Gastrocnemius medialis (tissue), 4 donors: ENCODE data around the gene KIF21B. TPM values are rescaled to one million over a fixed set of nuclear protein-coding genes. Genes with fewer than 3 reads are reported as not detected.
A peak's percentile ranks its signal among the peaks of the same experiment; 100 is the strongest.

Experiments used
- ATAC-seq, 2 donors: fragments of 150-250 bp; one replicate each; pipeline ENCODE4 v1.9.1; 2016
- DNase-seq, 2 donors: peaks; one replicate each; pipeline ENCODE4 v3.0.0-alpha.2; 2019
- H3K27ac ChIP-seq, 4 donors: fragments of 200-600 bp; sonication (generic); 1 replicate in 1 of 4; 2 replicates in 3 of 4; pipeline ENCODE4 v1.5.1; 2016 to 2018; ENCODE audit warnings: mild to moderate bottlenecking in 2 of 4, moderate library complexity in 1 of 4
- H3K27me3 ChIP-seq, 3 donors: fragments of 200-600 bp; sonication (generic) in 2 of 3; 1 replicate in 1 of 3; 2 replicates in 2 of 3; pipeline versions ENCODE4 v1.5.1 to v1.6.0; 2016 to 2019; ENCODE audit warnings: mild to moderate bottlenecking in 1 of 3, moderate library complexity in 1 of 3
- H3K36me3 ChIP-seq, 2 donors: fragments of 200-600 bp; sonication (generic) in 1 of 2; one replicate each; pipeline ENCODE4 v1.5.1; 2017 to 2018
- H3K4me1 ChIP-seq, 2 donors: fragments of 200-600 bp; sonication (generic) in 1 of 2; one replicate each; pipeline ENCODE4 v1.5.1; 2016 to 2017; ENCODE audit warnings: mild to moderate bottlenecking in 2 of 2
- H3K4me3 ChIP-seq, 4 donors: fragments of 200-600 bp; sonication (generic) in 3 of 4; 1 replicate in 1 of 4; 2 replicates in 3 of 4; pipeline ENCODE4 v1.5.1; 2016 to 2019; ENCODE audit warnings: mild to moderate bottlenecking in 2 of 4
- H3K9me3 ChIP-seq, 3 donors: fragments of 200-600 bp; sonication (generic) in 2 of 3; 1 replicate in 1 of 3; 2 replicates in 2 of 3; pipeline ENCODE4 v1.5.1; 2016 to 2019
- POLR2A ChIP-seq, 2 donors: fragments of 450-650 bp; IDR thresholded peaks; one replicate each; pipeline ENCODE4 v1.6.1; 2017; ENCODE audit warnings: antibody characterized with exemption in 2 of 2, mild to moderate bottlenecking in 2 of 2, moderate library complexity in 2 of 2
- in situ Hi-C, 4 donors: fragments of 200-750 bp; cut with MboI; loops; one replicate each; pipeline versions ENCODE4 v1.15.0 to v1.8.0; 2017; ENCODE audit warnings: low sequenced_read_pairs in 4 of 4
- intact Hi-C: fragments of 100-400 bp; cut with DNase I; formaldehyde crosslinking; loops from one replicate; pipeline ENCODE4 v1.15.1; 2023; ENCODE audit warnings: low total_unique reads
- total RNA-seq, 4 donors: library from RNA; depleted of rRNA; stranded (reverse); fragments of >200 nt; gene quantifications; one replicate each; pipeline versions ENCODE4 v1.1.0 to v1.2.3, GENCODE V29; 2016
- TF ChIP-seq, protein P1 (sequence below), 5 experiments: fragments of 450-650 bp in 3 of 5; fragments of 200-600 bp in 2 of 5; sonication (generic) in 2 of 5; IDR thresholded peaks in 4 of 5; conservative IDR thresholded peaks in 1 of 5; 1 replicate in 4 of 5; 2 replicates in 1 of 5; pipeline ENCODE4 v1.5.1; 2016 to 2019; ENCODE audit warnings: antibody characterized with exemption in 5 of 5, mild to moderate bottlenecking in 3 of 5, moderate library complexity in 3 of 5

Gene KIF21B
- total RNA-seq, 4 donors from 2014 or later, result 0.23 to 0.49 (median 0.36) TPM

GRCh38 chr1:201024625-201024998 lies 1.1 kb upstream of the KIF21B start:
- H3K4me1 ChIP-seq, result peaks cover 17 to 28% of the 10 kb centered on the region in 2 donors
- no peak for DNase-seq
- H3K36me3 ChIP-seq, result no peaks in the 10 kb centered on the region
- H3K4me3 ChIP-seq, result no peak overlapping the region
- intact Hi-C loops (loop anchor here (10.0 kb wide), 1 partner anchor 400 kb away; the partner anchor contains the start of gene KIF14), in situ Hi-C loops (no loop called here)
- H3K27ac ChIP-seq, result no peak overlapping the region
- peaks cover 0 to 12% (median 0%) of the 10 kb centered on the region in 3 donors for H3K27me3 ChIP-seq
- H3K9me3 ChIP-seq, result no peaks in the 10 kb centered on the region
- TF ChIP-seq POLR2A (IDR thresholded peaks at IDR 0.05), result no peak
- TF ChIP-seq, protein P1, sequence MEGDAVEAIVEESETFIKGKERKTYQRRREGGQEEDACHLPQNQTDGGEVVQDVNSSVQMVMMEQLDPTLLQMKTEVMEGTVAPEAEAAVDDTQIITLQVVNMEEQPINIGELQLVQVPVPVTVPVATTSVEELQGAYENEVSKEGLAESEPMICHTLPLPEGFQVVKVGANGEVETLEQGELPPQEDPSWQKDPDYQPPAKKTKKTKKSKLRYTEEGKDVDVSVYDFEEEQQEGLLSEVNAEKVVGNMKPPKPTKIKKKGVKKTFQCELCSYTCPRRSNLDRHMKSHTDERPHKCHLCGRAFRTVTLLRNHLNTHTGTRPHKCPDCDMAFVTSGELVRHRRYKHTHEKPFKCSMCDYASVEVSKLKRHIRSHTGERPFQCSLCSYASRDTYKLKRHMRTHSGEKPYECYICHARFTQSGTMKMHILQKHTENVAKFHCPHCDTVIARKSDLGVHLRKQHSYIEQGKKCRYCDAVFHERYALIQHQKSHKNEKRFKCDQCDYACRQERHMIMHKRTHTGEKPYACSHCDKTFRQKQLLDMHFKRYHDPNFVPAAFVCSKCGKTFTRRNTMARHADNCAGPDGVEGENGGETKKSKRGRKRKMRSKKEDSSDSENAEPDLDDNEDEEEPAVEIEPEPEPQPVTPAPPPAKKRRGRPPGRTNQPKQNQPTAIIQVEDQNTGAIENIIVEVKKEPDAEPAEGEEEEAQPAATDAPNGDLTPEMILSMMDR (IDR thresholded peaks at IDR 0.05 in 4 of 5, conservative IDR thresholded peaks at IDR 0.05 in 1 of 5), result no peak
- no peak for ATAC-seq

DNA sequence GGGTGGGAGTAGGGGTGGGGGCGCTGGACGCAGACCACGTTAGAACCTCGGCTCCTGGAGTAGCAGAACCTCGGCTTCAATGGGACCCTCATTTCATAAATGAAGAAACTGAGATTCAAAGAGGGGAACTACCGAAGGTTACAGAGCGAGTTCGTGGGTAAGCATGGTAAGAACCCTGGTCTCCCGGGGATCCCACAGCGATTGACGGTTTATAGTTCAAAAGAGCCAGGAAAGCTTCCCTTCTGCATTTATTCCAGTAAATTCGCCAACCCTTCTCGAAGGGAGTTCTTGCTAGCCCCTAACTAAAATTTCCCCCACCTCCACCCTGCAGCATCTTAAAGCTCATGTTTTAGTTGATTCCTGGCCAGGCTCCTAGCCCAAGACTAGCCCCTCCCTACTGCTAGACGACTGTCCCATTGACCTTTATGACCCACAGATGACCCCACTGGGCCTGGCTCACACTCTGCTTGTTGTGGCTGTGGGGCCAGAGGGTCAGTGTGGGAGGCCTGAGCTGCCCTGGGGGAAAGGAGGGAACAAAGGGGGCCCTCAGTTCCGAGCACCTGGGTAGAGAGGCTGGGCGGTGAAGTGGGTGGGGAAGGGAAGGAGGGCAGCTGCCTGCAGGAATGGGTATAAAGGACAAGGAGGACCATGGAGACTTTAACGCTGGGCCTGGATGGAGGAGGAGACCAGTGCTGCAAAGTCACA lies 558 bp upstream of the KIF21B start:
- Histone ChIP-seq H3K4me1 (peaks cover 17 to 28% of the 10 kb centered on the region in 2 donors), H3K9me3 (no peaks in the 10 kb centered on the region), H3K36me3 (no peaks in the 10 kb centered on the region), H3K4me3 (peak overlapping the region in 1 of 4 donors; percentile 49), H3K27ac (no peak overlapping the region), H3K27me3 (peaks cover 0 to 12% (median 0%) of the 10 kb centered on the region in 3 donors)
- ATAC-seq (no peak), DNase-seq (no peak)
- TF ChIP-seq, protein P1 (IDR thresholded peaks at IDR 0.05 in 4 of 5, conservative IDR thresholded peaks at IDR 0.05 in 1 of 5), result no peak
- TF ChIP-seq POLR2A (IDR thresholded peaks at IDR 0.05), result no peak
- in situ Hi-C loops (no loop called here), intact Hi-C loops (loop anchor here (10.0 kb wide), 1 partner anchor 399 kb away; the partner anchor contains the start of gene KIF14)

DNA sequence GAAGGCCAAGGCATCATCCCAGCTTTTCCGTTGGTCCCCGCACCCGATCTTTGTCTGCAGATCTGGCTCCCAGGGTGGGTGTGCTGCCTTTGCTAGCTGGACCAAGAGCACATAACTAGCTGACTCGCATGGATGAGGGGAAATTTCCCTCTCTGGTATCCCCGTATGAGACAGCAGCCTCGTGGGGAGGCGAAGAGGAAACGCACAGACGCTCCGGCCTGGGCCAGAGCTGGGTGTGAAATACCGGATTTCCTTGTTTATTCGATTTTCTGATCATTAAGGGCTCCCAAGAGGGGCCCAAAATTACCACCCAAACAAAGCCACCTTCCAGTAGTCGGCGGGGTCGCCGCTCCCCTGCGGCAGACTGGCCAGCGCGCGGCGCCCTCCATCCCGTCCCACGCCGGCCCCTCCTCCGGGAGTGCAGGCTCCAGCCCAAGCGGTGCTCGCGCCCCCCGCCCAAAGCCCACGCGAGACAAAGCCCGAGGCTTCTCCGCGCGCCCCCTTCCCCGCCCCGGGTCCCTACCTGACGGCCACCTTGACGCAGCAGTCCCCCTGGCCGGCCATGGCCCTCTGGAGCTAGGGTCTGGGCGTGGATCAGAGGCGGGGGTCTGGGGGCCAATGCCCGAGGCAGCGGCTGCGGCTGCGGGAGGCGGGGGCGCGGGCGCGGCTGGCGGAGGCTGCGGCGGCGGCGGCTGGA lies 546 bp downstream of the KIF21B start:
- no peak for TF ChIP-seq POLR2A (IDR thresholded peaks at IDR 0.05)
- TF ChIP-seq, protein P1 (IDR thresholded peaks at IDR 0.05 in 4 of 5, conservative IDR thresholded peaks at IDR 0.05 in 1 of 5), result no peak
- H3K4me3 ChIP-seq, result peak overlapping the region; percentile 49 to 57 (median 54)
- intact Hi-C loops (loop anchor here (10.0 kb wide), 1 partner anchor 398 kb away; the partner anchor contains the start of gene KIF14), in situ Hi-C loops (no loop called here)
- peaks cover 0 to 12% (median 0%) of the 10 kb centered on the region in 3 donors for H3K27me3 ChIP-seq
- ATAC-seq (no peak), DNase-seq (no peak)
- H3K9me3 ChIP-seq, result no peaks in the 10 kb centered on the region
- H3K36me3 ChIP-seq, result no peaks in the 10 kb centered on the region
- H3K27ac ChIP-seq, result no peak overlapping the region
- H3K4me1 ChIP-seq, result peaks cover 17 to 28% of the 10 kb centered on the region in 2 donors

DNA sequence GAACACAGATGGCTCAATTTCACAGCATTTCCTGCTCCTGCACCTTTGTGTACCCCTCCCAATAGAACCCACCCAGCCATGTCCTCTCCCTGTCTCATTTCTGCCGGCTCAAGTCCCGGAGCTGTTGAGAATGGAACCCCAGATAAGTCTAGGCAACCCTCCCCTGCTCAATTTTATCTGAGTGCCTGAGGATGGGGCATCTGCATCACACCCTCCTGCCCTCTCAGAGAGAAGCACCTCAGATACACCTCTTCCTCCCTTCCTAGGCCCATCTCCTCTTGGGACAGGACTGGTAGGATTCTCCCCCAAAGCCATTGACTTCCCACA lies 1.1 kb downstream of the KIF21B start:
- no peak overlapping the region for H3K27ac ChIP-seq
- H3K4me1 ChIP-seq, result peaks cover 17 to 28% of the 10 kb centered on the region in 2 donors
- H3K36me3 ChIP-seq, result no peaks in the 10 kb centered on the region
- H3K4me3 ChIP-seq, result peak overlapping the region in 3 of 4 donors; percentile 50 to 57 (median 57)
- DNase-seq (no peak), ATAC-seq (no peak)
- TF ChIP-seq, protein P1 (IDR thresholded peaks at IDR 0.05 in 4 of 5, conservative IDR thresholded peaks at IDR 0.05 in 1 of 5), result no peak
- no peaks in the 10 kb centered on the region for H3K9me3 ChIP-seq
- in situ Hi-C loops, result no loop called here
- peaks cover 0 to 12% (median 0%) of the 10 kb centered on the region in 3 donors for H3K27me3 ChIP-seq
- intact Hi-C loops, result loop anchor here (10.0 kb wide), 1 partner anchor 398 kb away; the partner anchor contains the start of gene KIF14
